Activated CD4-positive, alpha-beta T cell treated with anti-CD3 and anti-CD28 coated beads for 48 hours (primary cell): ENCODE measurements around the gene IFI30.

ENCODE experiments used
- DNase-seq: peaks from one replicate; pipeline ENCODE4 v3.0.0-alpha.2; 2020

IFI30 gene

GRCh38 chr19:18173572-18174288, at the start of gene IFI30:
Gene IFI30, plus strand, starts transcription at chr19:18173813. Its CDS starts 29 bp downstream, at chr19:18173842.
- DNase-seq, result peak; percentile 73

GRCh38 chr19:18123819-18124218, 49.8 kb upstream of the IFI30 start:
- no peak for DNase-seq

- no peak for DNase-seq
Observed at GRCh38 chr19:18126097-18126496, 47.5 kb upstream of the IFI30 start.

GRCh38 chr19:18128044-18128443, 45.6 kb upstream of the IFI30 start:
- no peak for DNase-seq

GRCh38 chr19:18128805-18129204, 44.8 kb upstream of the IFI30 start:
- DNase-seq, result no peak

- DNase-seq, result no peak
Observed at GRCh38 chr19:18130523-18131242, 42.9 kb upstream of the IFI30 start.

- peak; percentile 55 for DNase-seq
Observed at GRCh38 chr19:18131841-18132596, 41.6 kb upstream of the IFI30 start.

- DNase-seq, result no peak
Observed at GRCh38 chr19:18135712-18136584, 37.7 kb upstream of the IFI30 start.

GRCh38 chr19:18137242-18137641, 36.4 kb upstream of the IFI30 start:
- DNase-seq, result no peak

GRCh38 chr19:18137657-18138339, 35.8 kb upstream of the IFI30 start:
- no peak for DNase-seq

- no peak for DNase-seq
Observed at GRCh38 chr19:18140473-18140872, 33.1 kb upstream of the IFI30 start.

GRCh38 chr19:18141031-18141430, 32.6 kb upstream of the IFI30 start:
- DNase-seq, result no peak

GRCh38 chr19:18143902-18144301, 29.7 kb upstream of the IFI30 start:
- DNase-seq, result no peak

GRCh38 chr19:18144361-18144760, 29.3 kb upstream of the IFI30 start:
- DNase-seq, result no peak

GRCh38 chr19:18144906-18145305, 28.7 kb upstream of the IFI30 start:
- no peak for DNase-seq

GRCh38 chr19:18145391-18145999, 28.1 kb upstream of the IFI30 start:
- no peak for DNase-seq

GRCh38 chr19:18147396-18147795, 26.2 kb upstream of the IFI30 start:
- DNase-seq, result no peak

- DNase-seq, result no peak
Observed at GRCh38 chr19:18149596-18149975, 24.0 kb upstream of the IFI30 start.

GRCh38 chr19:18150776-18151624, 22.6 kb upstream of the IFI30 start:
- DNase-seq, result no peak

GRCh38 chr19:18152442-18152816, 21.2 kb upstream of the IFI30 start:
- DNase-seq, result peak; percentile 99
